Adrenal gland (tissue), 5 donors: ENCODE results near the gene PRICKLE4.

Experiments used
- POLR2A ChIP-seq, 2 donors: fragments of 450-650 bp; IDR thresholded peaks; one replicate each; pipeline ENCODE4 v1.6.1; 2017; ENCODE audit warnings: antibody characterized with exemption in 2 of 2, mild to moderate bottlenecking in 2 of 2, moderate library complexity in 1 of 2
- TF ChIP-seq, protein P1 (sequence below), 6 experiments: fragments of 450-650 bp in 4 of 6; fragments of 200-600 bp in 2 of 6; sonication (generic) in 1 of 6; IDR thresholded peaks; 1 replicate in 5 of 6; 2 replicates in 1 of 6; pipeline versions ENCODE4 v1.5.1 to v1.8.0; 2016 to 2021; ENCODE audit warnings: antibody characterized with exemption in 6 of 6, mild to moderate bottlenecking in 2 of 6, moderate library complexity in 1 of 6
- donor health status: DM: no; HTN: no; CAD: no.

DNA sequence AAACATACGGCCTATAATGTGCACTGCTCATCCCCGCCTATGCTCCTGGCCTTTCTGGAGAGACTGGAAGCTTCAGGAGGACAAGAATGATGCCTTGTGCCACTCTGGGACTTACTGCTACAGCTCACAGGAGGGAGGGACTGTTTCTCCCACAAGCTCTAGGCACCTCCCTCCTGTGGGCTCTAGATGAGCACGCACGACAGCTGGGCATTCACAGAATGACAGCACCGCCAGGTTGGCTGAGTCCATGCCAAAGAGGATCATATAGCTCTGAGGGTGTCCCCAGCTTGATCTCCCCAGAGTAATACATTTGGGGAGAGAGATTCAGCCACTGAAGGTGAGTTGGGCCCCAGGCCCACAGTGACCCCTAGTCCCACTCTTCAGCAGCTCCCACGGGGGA lies 23.3 kb upstream of the PRICKLE4 start:
- TF ChIP-seq POLR2A (IDR thresholded peaks at IDR 0.05), result no peak
- TF ChIP-seq, protein P1, sequence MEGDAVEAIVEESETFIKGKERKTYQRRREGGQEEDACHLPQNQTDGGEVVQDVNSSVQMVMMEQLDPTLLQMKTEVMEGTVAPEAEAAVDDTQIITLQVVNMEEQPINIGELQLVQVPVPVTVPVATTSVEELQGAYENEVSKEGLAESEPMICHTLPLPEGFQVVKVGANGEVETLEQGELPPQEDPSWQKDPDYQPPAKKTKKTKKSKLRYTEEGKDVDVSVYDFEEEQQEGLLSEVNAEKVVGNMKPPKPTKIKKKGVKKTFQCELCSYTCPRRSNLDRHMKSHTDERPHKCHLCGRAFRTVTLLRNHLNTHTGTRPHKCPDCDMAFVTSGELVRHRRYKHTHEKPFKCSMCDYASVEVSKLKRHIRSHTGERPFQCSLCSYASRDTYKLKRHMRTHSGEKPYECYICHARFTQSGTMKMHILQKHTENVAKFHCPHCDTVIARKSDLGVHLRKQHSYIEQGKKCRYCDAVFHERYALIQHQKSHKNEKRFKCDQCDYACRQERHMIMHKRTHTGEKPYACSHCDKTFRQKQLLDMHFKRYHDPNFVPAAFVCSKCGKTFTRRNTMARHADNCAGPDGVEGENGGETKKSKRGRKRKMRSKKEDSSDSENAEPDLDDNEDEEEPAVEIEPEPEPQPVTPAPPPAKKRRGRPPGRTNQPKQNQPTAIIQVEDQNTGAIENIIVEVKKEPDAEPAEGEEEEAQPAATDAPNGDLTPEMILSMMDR (IDR thresholded peaks at IDR 0.05), result no peak
